ENCODE data around the gene KIZ. TPM values are rescaled to one million over a fixed set of nuclear protein-coding genes. Genes with fewer than 3 reads are reported as not detected.

Gene KIZ
- total RNA-seq, 2 donors from 2014 or later, result 16.1 to 30.4 TPM

DNA sequence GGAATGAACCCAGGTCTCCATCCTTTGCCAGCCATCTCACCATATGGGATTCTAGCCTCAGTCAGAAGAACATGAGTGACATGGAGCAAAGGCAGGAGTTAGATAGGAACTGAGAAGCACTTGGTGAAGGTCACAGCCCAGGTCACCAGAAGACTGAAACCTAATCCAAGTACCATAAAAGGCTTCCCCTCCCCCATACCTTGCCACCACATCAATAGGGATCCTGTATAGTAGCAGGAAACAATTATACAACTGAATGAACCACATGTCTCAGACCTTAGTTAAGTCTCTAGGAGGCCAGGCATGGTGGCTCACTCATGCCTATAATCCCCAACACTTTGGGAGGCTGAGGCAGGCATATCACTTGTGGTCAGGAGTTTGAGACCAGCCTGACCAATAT, 49.6 kb downstream of the KIZ start:
- H3K27me3 ChIP-seq, result no peaks in the 10 kb centered on the region
- H3K4me3 ChIP-seq, result no peak overlapping the region
- DNase-seq (ENCODE audit: low spot score), result no peak
- H3K36me3 ChIP-seq, result no peaks in the 10 kb centered on the region
- peaks cover 0 to 15% of the 10 kb centered on the region in 2 donors for H3K9me3 ChIP-seq
- H3K4me1 ChIP-seq, result peaks cover 0 to 9% of the 10 kb centered on the region in 2 donors
- TF ChIP-seq, protein P1, sequence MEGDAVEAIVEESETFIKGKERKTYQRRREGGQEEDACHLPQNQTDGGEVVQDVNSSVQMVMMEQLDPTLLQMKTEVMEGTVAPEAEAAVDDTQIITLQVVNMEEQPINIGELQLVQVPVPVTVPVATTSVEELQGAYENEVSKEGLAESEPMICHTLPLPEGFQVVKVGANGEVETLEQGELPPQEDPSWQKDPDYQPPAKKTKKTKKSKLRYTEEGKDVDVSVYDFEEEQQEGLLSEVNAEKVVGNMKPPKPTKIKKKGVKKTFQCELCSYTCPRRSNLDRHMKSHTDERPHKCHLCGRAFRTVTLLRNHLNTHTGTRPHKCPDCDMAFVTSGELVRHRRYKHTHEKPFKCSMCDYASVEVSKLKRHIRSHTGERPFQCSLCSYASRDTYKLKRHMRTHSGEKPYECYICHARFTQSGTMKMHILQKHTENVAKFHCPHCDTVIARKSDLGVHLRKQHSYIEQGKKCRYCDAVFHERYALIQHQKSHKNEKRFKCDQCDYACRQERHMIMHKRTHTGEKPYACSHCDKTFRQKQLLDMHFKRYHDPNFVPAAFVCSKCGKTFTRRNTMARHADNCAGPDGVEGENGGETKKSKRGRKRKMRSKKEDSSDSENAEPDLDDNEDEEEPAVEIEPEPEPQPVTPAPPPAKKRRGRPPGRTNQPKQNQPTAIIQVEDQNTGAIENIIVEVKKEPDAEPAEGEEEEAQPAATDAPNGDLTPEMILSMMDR (IDR thresholded peaks at IDR 0.05), result no peak
- no peak overlapping the region for H3K27ac ChIP-seq

GRCh38 chr20:21177767-21178166, 51.9 kb downstream of the KIZ start:
- Histone ChIP-seq H3K27ac (no peak overlapping the region), H3K36me3 (no peaks in the 10 kb centered on the region), H3K4me1 (peaks cover 0 to 10% of the 10 kb centered on the region in 2 donors), H3K9me3 (peaks cover 0 to 15% of the 10 kb centered on the region in 2 donors), H3K4me3 (no peak overlapping the region), H3K27me3 (no peaks in the 10 kb centered on the region)
- DNase-seq (ENCODE audit: low spot score), result no peak
- TF ChIP-seq, protein P1 (IDR thresholded peaks at IDR 0.05), result no peak

- no peak for DNase-seq (ENCODE audit: low spot score)
- Histone ChIP-seq H3K4me3 (no peak overlapping the region), H3K9me3 (peaks cover 0 to 15% of the 10 kb centered on the region in 2 donors), H3K4me1 (peaks cover 0 to 8% of the 10 kb centered on the region in 2 donors), H3K36me3 (no peaks in the 10 kb centered on the region), H3K27ac (no peak overlapping the region), H3K27me3 (no peaks in the 10 kb centered on the region)
- TF ChIP-seq, protein P1 (IDR thresholded peaks at IDR 0.05), result no peak
Observed at GRCh38 chr20:21179757-21180156, 53.9 kb downstream of the KIZ start.

GRCh38 chr20:21180248-21180647, 54.4 kb downstream of the KIZ start:
- H3K27me3 ChIP-seq, result no peaks in the 10 kb centered on the region
- H3K36me3 ChIP-seq, result no peaks in the 10 kb centered on the region
- TF ChIP-seq, protein P1 (IDR thresholded peaks at IDR 0.05), result no peak
- no peak for DNase-seq (ENCODE audit: low spot score)
- no peak overlapping the region for H3K4me3 ChIP-seq
- H3K27ac ChIP-seq, result no peak overlapping the region
- peaks cover 0 to 15% of the 10 kb centered on the region in 2 donors for H3K9me3 ChIP-seq
- peaks cover 0 to 8% of the 10 kb centered on the region in 2 donors for H3K4me1 ChIP-seq

DNA sequence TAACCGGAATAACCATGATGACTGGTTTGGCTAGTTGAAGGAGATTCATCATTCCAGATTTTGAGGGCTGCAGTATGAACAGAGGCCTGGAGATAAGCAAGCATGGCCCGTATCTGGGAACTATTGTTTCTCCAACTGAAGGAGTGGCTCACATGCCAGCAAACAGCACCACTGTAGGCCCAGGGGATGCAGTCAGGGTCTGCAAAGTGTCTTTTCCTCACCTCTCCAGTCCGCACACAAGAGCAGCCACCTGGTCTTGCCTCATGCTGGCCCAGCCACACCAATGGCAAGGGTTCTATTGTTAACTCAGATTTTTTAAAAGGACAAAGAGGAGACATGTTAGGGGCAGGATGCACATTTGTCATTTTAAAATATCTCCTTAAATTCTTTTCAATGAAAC, 55.1 kb downstream of the KIZ start:
- H3K9me3 ChIP-seq, result peaks cover 0 to 15% of the 10 kb centered on the region in 2 donors
- peaks cover 0 to 8% of the 10 kb centered on the region in 2 donors for H3K4me1 ChIP-seq
- DNase-seq (ENCODE audit: low spot score), result no peak
- no peaks in the 10 kb centered on the region for H3K27me3 ChIP-seq
- H3K27ac ChIP-seq, result no peak overlapping the region
- no peaks in the 10 kb centered on the region for H3K36me3 ChIP-seq
- H3K4me3 ChIP-seq, result no peak overlapping the region
- TF ChIP-seq, protein P1 (IDR thresholded peaks at IDR 0.05), result no peak

All from right atrium auricular region (tissue), 2 donors.